Mesenchymal stem cell (in vitro differentiated cells and primary cell): ENCODE results near the gene SLC12A7.

Source experiments
- DNase-seq: peaks from one replicate; pipeline ENCODE4 v3.0.0-alpha.2; 2013
- H2AFZ ChIP-seq: one replicate; pipeline ENCODE4 v1.6.1; 2013; ENCODE audit warnings: low read depth, mild to moderate bottlenecking, control low read depth, inconsistent platforms, low read length, moderate library complexity
- H2AK5ac ChIP-seq: 2 replicates; pipeline ENCODE4 v1.6.1; 2013; ENCODE audit warnings: low read length, moderate library complexity, mild to moderate bottlenecking, inconsistent platforms; ENCODE audit not compliant: severe bottlenecking
- H2BK120ac ChIP-seq: one replicate; pipeline ENCODE4 v1.6.1; 2013; ENCODE audit warnings: low read depth, mild to moderate bottlenecking, inconsistent platforms, low read length, moderate library complexity
- H2BK12ac ChIP-seq, 2 experiments: one replicate each; pipeline ENCODE4 v1.6.1; 2013; ENCODE audit warnings: inconsistent platforms in 2 of 2, low read length in 2 of 2, mild to moderate bottlenecking in 2 of 2, moderate library complexity in 2 of 2, control low read depth in 1 of 2
- H2BK15ac ChIP-seq: one replicate; pipeline ENCODE4 v1.6.1; 2013; ENCODE audit warnings: mild to moderate bottlenecking, low read depth, inconsistent platforms; ENCODE audit not compliant: poor library complexity, severe bottlenecking
- H2BK5ac ChIP-seq: 2 replicates; pipeline ENCODE4 v1.6.1; 2013; ENCODE audit warnings: low read depth, mild to moderate bottlenecking, low read length, control low read depth, inconsistent platforms; ENCODE audit not compliant: poor library complexity, severe bottlenecking
- H3K14ac ChIP-seq, 2 experiments: one replicate each; pipeline ENCODE4 v1.6.1; 2013; ENCODE audit warnings: inconsistent platforms in 2 of 2, low read length in 2 of 2, control low read depth in 1 of 2, mild to moderate bottlenecking in 1 of 2, moderate library complexity in 1 of 2
- H3K18ac ChIP-seq, 2 experiments: one replicate each; pipeline ENCODE4 v1.6.1; 2013; ENCODE audit warnings: inconsistent platforms in 2 of 2, low read length in 2 of 2, control low read depth in 1 of 2, low read depth in 1 of 2, mild to moderate bottlenecking in 1 of 2
- H3K23ac ChIP-seq, 2 experiments: one replicate each; pipeline ENCODE4 v1.6.1; 2013; ENCODE audit warnings: inconsistent platforms in 2 of 2, low read length in 2 of 2, mild to moderate bottlenecking in 2 of 2, moderate library complexity in 2 of 2, control low read depth in 1 of 2
- H3K27ac ChIP-seq: 2 replicates; pipeline ENCODE4 v1.5.1; 2013; ENCODE audit warnings: mild to moderate bottlenecking, moderate library complexity, low read length, control low read depth, inconsistent platforms; ENCODE audit not compliant: poor library complexity, severe bottlenecking
- H3K27me3 ChIP-seq, 2 experiments: 2 replicates each; pipeline versions ENCODE4 v1.6.1 to v1.7.0; 2013; ENCODE audit warnings: low read length in 2 of 2, mild to moderate bottlenecking in 2 of 2, moderate library complexity in 2 of 2, control low read depth in 1 of 2, inconsistent platforms in 1 of 2; ENCODE audit not compliant: control insufficient read depth in 1 of 2, insufficient read depth in 1 of 2
- H3K36me3 ChIP-seq, 2 experiments: 2 replicates each; pipeline versions ENCODE4 v1.6.1 to v1.7.0; 2013; ENCODE audit warnings: low read length in 2 of 2, control low read depth in 1 of 2, inconsistent platforms in 1 of 2, low read depth in 1 of 2, mild to moderate bottlenecking in 1 of 2; ENCODE audit not compliant: insufficient read depth in 2 of 2, control insufficient read depth in 1 of 2
- H3K4ac ChIP-seq, 2 experiments: one replicate each; pipeline ENCODE4 v1.6.1; 2013; ENCODE audit warnings: inconsistent platforms in 2 of 2, low read length in 2 of 2, mild to moderate bottlenecking in 2 of 2, moderate library complexity in 2 of 2, control low read depth in 1 of 2, low read depth in 1 of 2
- H3K4me1 ChIP-seq: 2 replicates; pipeline ENCODE4 v1.6.1; 2013; ENCODE audit warnings: low read depth, low read length, control low read depth; ENCODE audit not compliant: control insufficient read depth, insufficient read depth
- H3K4me2 ChIP-seq: 2 replicates; pipeline ENCODE4 v1.6.1; 2013; ENCODE audit warnings: low read length, mild to moderate bottlenecking, inconsistent platforms; ENCODE audit not compliant: poor library complexity, severe bottlenecking
- H3K4me3 ChIP-seq, 2 experiments: 2 replicates each; pipeline versions ENCODE4 v1.5.1 to v1.7.0; 2013; ENCODE audit warnings: low read length in 2 of 2, mild to moderate bottlenecking in 2 of 2, control low read depth in 1 of 2, low read depth in 1 of 2; ENCODE audit not compliant: insufficient read depth in 1 of 2
- H3K79me1 ChIP-seq: replicated peaks from 2 replicates; pipeline ENCODE4 v1.6.1; 2013; ENCODE audit warnings: mild to moderate bottlenecking, control low read depth, low read length, inconsistent platforms; ENCODE audit not compliant: poor library complexity, severe bottlenecking
- H3K9ac ChIP-seq: 2 replicates; pipeline ENCODE4 v1.7.0; 2013; ENCODE audit warnings: mild to moderate bottlenecking, low read length, moderate library complexity
- H3K9me3 ChIP-seq: 2 replicates; pipeline ENCODE4 v1.7.0; 2013; ENCODE audit warnings: mild to moderate bottlenecking, low read length; ENCODE audit not compliant: control insufficient read depth
- H4K8ac ChIP-seq: one replicate; pipeline ENCODE4 v1.6.1; 2013; ENCODE audit warnings: inconsistent platforms, mild to moderate bottlenecking, low read length, moderate library complexity
- H4K91ac ChIP-seq: one replicate; pipeline ENCODE4 v1.6.1; 2013; ENCODE audit warnings: mild to moderate bottlenecking, low read length, inconsistent platforms
- WGBS: methylation state at CpG from one replicate; pipeline ENCODE4 v1.1.7; 2013; ENCODE audit warnings: mixed read lengths; 5-methylcytosine and 5-hydroxymethylcytosine counted together

Gene SLC12A7

GRCh38 chr5:1052641-1053390 lies 59.0 kb downstream of the SLC12A7 start:
- Histone ChIP-seq H3K9me3 (no peaks in the 10 kb centered on the region), H3K4me2 (no peak overlapping the region), H2BK12ac (no peak overlapping the region), H2BK15ac (no peak overlapping the region), H3K27me3 (peaks cover 0 to 5% of the 10 kb centered on the region in 2 experiments), H3K23ac (no peak overlapping the region), H3K4me1 (no peaks in the 10 kb centered on the region), H3K18ac (no peak overlapping the region), H4K8ac (no peak overlapping the region), H2AK5ac (no peak overlapping the region), H3K9ac (no peak overlapping the region), H3K36me3 (peaks cover 6 to 18% of the 10 kb centered on the region in 2 experiments), H2AFZ (no peak overlapping the region), H3K27ac (no peak overlapping the region), H2BK5ac (no peak overlapping the region), H3K79me1 (no peaks in the 10 kb centered on the region), H4K91ac (no peak overlapping the region), H3K4me3 (no peak overlapping the region), H3K4ac (no peak overlapping the region), H3K14ac (no peak overlapping the region), H2BK120ac (no peak overlapping the region)
- no peak for DNase-seq
- 92% methylated on average over 29 of the region's 29 CpGs for WGBS

DNA sequence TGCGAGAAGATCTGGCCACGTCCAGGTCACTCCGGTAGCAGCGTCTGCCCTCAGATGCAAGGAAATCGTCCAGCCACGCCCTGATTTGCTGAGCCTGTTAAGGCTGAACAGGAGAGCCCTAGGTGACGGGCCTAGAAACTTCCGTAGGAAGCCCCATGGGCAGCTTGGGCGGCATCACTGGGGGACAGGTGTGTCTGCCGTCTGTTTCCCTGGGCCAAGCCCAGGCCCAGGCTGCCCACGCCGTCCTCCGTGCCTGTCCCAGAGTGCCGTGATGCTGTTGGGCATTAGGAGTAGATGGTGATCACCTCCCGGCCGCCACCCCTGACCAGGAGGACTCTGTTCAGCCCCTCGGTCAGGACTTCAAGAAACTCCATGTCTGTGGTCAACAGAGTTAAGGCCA lies 59.8 kb downstream of the SLC12A7 start:
- no peak overlapping the region for H3K4me2 ChIP-seq
- no peak overlapping the region for H2BK12ac ChIP-seq
- no peak overlapping the region for H2AK5ac ChIP-seq
- H2AFZ ChIP-seq = no peak overlapping the region
- no peaks in the 10 kb centered on the region for H3K4me1 ChIP-seq
- H3K9ac ChIP-seq = no peak overlapping the region
- peaks cover 0 to 5% of the 10 kb centered on the region in 2 experiments for H3K27me3 ChIP-seq
- no peak overlapping the region for H3K4ac ChIP-seq
- H4K8ac ChIP-seq = no peak overlapping the region
- H4K91ac ChIP-seq = no peak overlapping the region
- WGBS = 91% methylated on average over 17 of the region's 17 CpGs
- H3K9me3 ChIP-seq = no peaks in the 10 kb centered on the region
- no peak overlapping the region for H3K14ac ChIP-seq
- peaks cover 4 to 18% of the 10 kb centered on the region in 2 experiments for H3K36me3 ChIP-seq
- H3K18ac ChIP-seq = no peak overlapping the region
- no peak overlapping the region for H3K4me3 ChIP-seq
- no peak for DNase-seq
- H2BK5ac ChIP-seq = no peak overlapping the region
- no peak overlapping the region for H3K23ac ChIP-seq
- no peak overlapping the region for H3K27ac ChIP-seq
- H2BK120ac ChIP-seq = no peak overlapping the region
- H3K79me1 ChIP-seq = no peaks in the 10 kb centered on the region
- H2BK15ac ChIP-seq = no peak overlapping the region

GRCh38 chr5:1051366-1051720 lies 60.5 kb downstream of the SLC12A7 start:
- Histone ChIP-seq H4K91ac (no peak overlapping the region), H3K79me1 (no peaks in the 10 kb centered on the region), H3K4ac (no peak overlapping the region), H3K4me2 (no peak overlapping the region), H3K36me3 (peaks cover 4 to 18% of the 10 kb centered on the region in 2 experiments), H3K27ac (no peak overlapping the region), H2BK5ac (no peak overlapping the region), H2BK12ac (no peak overlapping the region), H3K23ac (no peak overlapping the region), H3K9me3 (no peaks in the 10 kb centered on the region), H2BK120ac (no peak overlapping the region), H4K8ac (no peak overlapping the region), H3K18ac (no peak overlapping the region), H2AFZ (no peak overlapping the region), H2BK15ac (no peak overlapping the region), H3K9ac (no peak overlapping the region), H3K27me3 (peaks cover 0 to 5% of the 10 kb centered on the region in 2 experiments), H3K4me3 (no peak overlapping the region), H3K14ac (no peak overlapping the region), H3K4me1 (no peaks in the 10 kb centered on the region), H2AK5ac (no peak overlapping the region)
- 96% methylated on average over 16 of the region's 16 CpGs for WGBS
- no peak for DNase-seq

GRCh38 chr5:1050423-1051365 lies 61.2 kb downstream of the SLC12A7 start:
- Histone ChIP-seq H3K23ac (no peak overlapping the region), H3K27me3 (peaks cover 0 to 5% of the 10 kb centered on the region in 2 experiments), H3K4me1 (no peaks in the 10 kb centered on the region), H2BK15ac (no peak overlapping the region), H3K14ac (no peak overlapping the region), H2BK120ac (no peak overlapping the region), H2BK5ac (no peak overlapping the region), H2AK5ac (no peak overlapping the region), H3K4me3 (no peak overlapping the region), H2AFZ (no peak overlapping the region), H3K27ac (no peak overlapping the region), H3K79me1 (no peaks in the 10 kb centered on the region), H4K8ac (no peak overlapping the region), H3K4me2 (no peak overlapping the region), H3K36me3 (peaks cover 4 to 18% of the 10 kb centered on the region in 2 experiments), H4K91ac (no peak overlapping the region), H3K4ac (no peak overlapping the region), H3K18ac (no peak overlapping the region), H3K9ac (no peak overlapping the region), H2BK12ac (no peak overlapping the region), H3K9me3 (no peaks in the 10 kb centered on the region)
- DNase-seq = no peak
- WGBS = 88% methylated on average over 29 of the region's 29 CpGs
